Astrocyte (in vitro differentiated cells and primary cell): ENCODE data around the gene TERT. TPM values are rescaled to one million over a fixed set of nuclear protein-coding genes. Genes with fewer than 3 reads are reported as not detected.
"Not testable (repeated sequence)": the region's sequence is repeated elsewhere in the genome, so short reads cannot be mapped to it uniquely, and the experiment has no call there.

Experiments
- DNase-seq: peaks from one replicate; pipeline ENCODE4 v3.0.0-alpha.2; 2010; ENCODE audit warnings: low read depth
- FAIRE-seq: peaks from 2 replicates; lab custom pipeline; 2011; peaks lifted over from hg19 to GRCh38; lab: Jason Lieb, UNC
- H2AFZ ChIP-seq: 2 replicates; pipeline ENCODE4 v1.6.0; 2012; ENCODE audit warnings: low read depth, low read length, inconsistent platforms
- H3K27ac ChIP-seq: 2 replicates; pipeline ENCODE4 v1.5.1; 2011; ENCODE audit warnings: low read depth, low read length, inconsistent platforms
- H3K27me3 ChIP-seq: 2 replicates; pipeline ENCODE4 v1.6.0; 2011; ENCODE audit warnings: low read length, inconsistent platforms; ENCODE audit not compliant: insufficient read depth
- H3K36me3 ChIP-seq: 2 replicates; pipeline ENCODE4 v1.5.1; 2011; ENCODE audit warnings: low read length, inconsistent platforms; ENCODE audit not compliant: insufficient read depth
- H3K4me1 ChIP-seq: 2 replicates; pipeline ENCODE4 v1.5.1; 2011; ENCODE audit warnings: low read length, inconsistent platforms; ENCODE audit not compliant: insufficient read depth
- H3K4me2 ChIP-seq: 2 replicates; pipeline ENCODE4 v1.6.0; 2012; ENCODE audit warnings: low read length, inconsistent platforms
- H3K4me3 ChIP-seq: 2 replicates; pipeline ENCODE4 v1.5.1; 2011; ENCODE audit warnings: low read depth, mild to moderate bottlenecking, low read length, inconsistent platforms; ENCODE audit not compliant: insufficient read depth
- H3K79me2 ChIP-seq: 2 replicates; pipeline ENCODE4 v1.6.0; 2012; ENCODE audit warnings: mild to moderate bottlenecking, low read length, inconsistent platforms; ENCODE audit not compliant: insufficient read depth
- H3K9ac ChIP-seq: 2 replicates; pipeline ENCODE4 v1.6.0; 2012; ENCODE audit warnings: mild to moderate bottlenecking, low read length, inconsistent platforms
- H3K9me3 ChIP-seq: 2 replicates; pipeline ENCODE4 v1.5.1; 2012; ENCODE audit warnings: low read depth, mild to moderate bottlenecking, low read length, inconsistent platforms; ENCODE audit not compliant: insufficient read depth
- H4K20me1 ChIP-seq: 2 replicates; pipeline ENCODE4 v1.6.0; 2012; ENCODE audit warnings: low read length, inconsistent platforms; ENCODE audit not compliant: insufficient read depth
- H3K27ac Mint-ChIP-seq: one replicate; pipeline ENCODE4 v1.8.0; 2021; ENCODE audit warnings: mild to moderate bottlenecking, mixed read lengths; ENCODE audit not compliant: unreplicated experiment
- H3K27me3 Mint-ChIP-seq: one replicate; pipeline ENCODE4 v1.8.0; 2021; ENCODE audit warnings: low read depth, mixed read lengths; ENCODE audit not compliant: unreplicated experiment
- H3K36me3 Mint-ChIP-seq: one replicate; pipeline ENCODE4 v1.8.0; 2021; ENCODE audit warnings: low read depth, mixed read lengths; ENCODE audit not compliant: unreplicated experiment
- H3K4me1 Mint-ChIP-seq: one replicate; pipeline ENCODE4 v1.8.0; 2021; ENCODE audit warnings: low read depth, mixed read lengths; ENCODE audit not compliant: unreplicated experiment
- H3K4me3 Mint-ChIP-seq: one replicate; pipeline ENCODE4 v1.8.0; 2021; ENCODE audit warnings: mild to moderate bottlenecking, moderate library complexity, mixed read lengths; ENCODE audit not compliant: unreplicated experiment
- H3K9me3 Mint-ChIP-seq: one replicate; pipeline ENCODE4 v1.8.0; 2021; ENCODE audit warnings: mild to moderate bottlenecking, mixed read lengths; ENCODE audit not compliant: unreplicated experiment
- EZH2 ChIP-seq: IDR thresholded peaks from 2 replicates; pipeline ENCODE4 v1.6.1; 2012; ENCODE audit warnings: mild to moderate bottlenecking, low read length, inconsistent platforms; ENCODE audit not compliant: insufficient read depth
- total RNA-seq: library from RNA; stranded (reverse); gene quantifications from 2 replicates; pipeline ENCODE4 v1.2.1, GENCODE V29; 2021
- TF ChIP-seq, protein P1 (sequence below): IDR thresholded peaks from 2 replicates; pipeline ENCODE4 v1.5.1; 2011; ENCODE audit warnings: low read depth, mild to moderate bottlenecking, inconsistent platforms, low read length, moderate library complexity; ENCODE audit not compliant: insufficient read depth

TERT gene
- total RNA-seq, 1 donor from 2014 or later = 0.50 TPM

DNA sequence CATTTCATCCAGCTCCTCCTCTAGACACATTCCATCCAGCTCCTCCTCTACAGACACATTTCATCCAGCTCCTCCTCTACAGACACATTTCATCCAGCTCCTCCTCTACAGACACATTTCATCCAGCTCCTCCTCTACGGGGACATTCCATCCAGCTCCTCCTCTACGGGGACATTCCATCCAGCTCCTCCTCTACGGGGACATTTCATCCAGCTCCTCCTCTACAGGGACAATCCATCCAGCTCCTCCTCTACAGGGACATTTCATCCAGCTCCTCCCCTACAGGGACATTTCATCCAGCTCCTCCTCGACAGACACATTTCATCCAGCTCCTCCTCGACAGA, 31.6 kb upstream of the TERT start:
- not testable (repeated sequence) for H2AFZ ChIP-seq, H3K9ac ChIP-seq, H3K4me1 ChIP-seq, FAIRE-seq, H3K27me3 ChIP-seq, H3K27me3 Mint-ChIP-seq, H3K79me2 ChIP-seq, H3K9me3 ChIP-seq, H3K4me3 ChIP-seq, DNase-seq
- H3K27ac ChIP-seq = peak overlapping the region; percentile 26
- H3K9me3 Mint-ChIP-seq = peaks cover 38% of the 10 kb centered on the region
- H3K4me1 Mint-ChIP-seq = peaks cover 19% of the 10 kb centered on the region
- H3K4me2 ChIP-seq = peak overlapping the region; percentile 22
- H3K27ac Mint-ChIP-seq = peak overlapping the region; percentile 99
- H3K36me3 ChIP-seq = peaks cover 12% of the 10 kb centered on the region
- H3K36me3 Mint-ChIP-seq = peaks cover 55% of the 10 kb centered on the region
- H3K4me3 Mint-ChIP-seq = peak overlapping the region; percentile 34
- H4K20me1 ChIP-seq = peaks cover 34% of the 10 kb centered on the region

DNA sequence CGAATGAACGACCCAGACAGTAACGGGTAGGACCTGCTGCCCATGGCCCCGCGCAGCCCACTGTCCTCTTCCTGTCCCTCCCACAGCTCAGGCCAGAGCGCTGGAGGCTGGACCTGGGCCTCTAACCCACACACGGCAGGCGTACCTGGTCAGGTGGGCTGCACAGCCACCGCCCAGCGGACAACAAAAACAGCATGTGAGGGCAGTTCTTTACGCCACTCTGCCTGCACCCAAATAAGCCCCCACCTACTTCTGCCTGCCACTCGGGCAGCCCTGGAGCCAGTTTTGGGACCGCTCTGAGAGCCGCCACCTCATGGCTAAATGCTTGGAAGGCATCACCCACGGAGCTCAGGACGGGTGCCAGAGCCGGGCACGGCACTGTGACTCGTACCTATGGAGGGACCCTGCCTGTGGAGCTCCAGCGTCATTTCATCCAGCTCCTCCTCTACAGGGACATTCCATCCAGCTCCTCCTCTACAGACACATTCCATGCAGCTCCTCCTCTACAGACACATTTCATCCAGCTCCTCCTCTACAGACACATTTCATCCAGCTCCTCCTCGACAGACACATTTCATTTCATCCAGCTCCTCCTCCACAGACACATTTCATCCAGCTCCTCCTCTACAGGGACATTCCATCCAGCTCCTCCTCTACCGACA, 31.1 kb upstream of the TERT start:
- DNase-seq (no peak), FAIRE-seq (no peak)
- Mint-ChIP-seq H3K4me1 (peaks cover 19% of the 10 kb centered on the region), H3K27ac (peak overlapping the region; percentile 99), H3K9me3 (peaks cover 37% of the 10 kb centered on the region), H3K27me3 (no peaks in the 10 kb centered on the region), H3K4me3 (peak overlapping the region; percentile 34), H3K36me3 (peaks cover 58% of the 10 kb centered on the region)
- Histone ChIP-seq H3K27ac (no peak overlapping the region), H4K20me1 (peaks cover 32% of the 10 kb centered on the region), H3K4me2 (no peak overlapping the region), H3K36me3 (peaks cover 14% of the 10 kb centered on the region), H3K79me2 (no peaks in the 10 kb centered on the region), H2AFZ (no peak overlapping the region), H3K27me3 (no peaks in the 10 kb centered on the region), H3K4me1 (no peaks in the 10 kb centered on the region), H3K9me3 (peaks cover 5% of the 10 kb centered on the region), H3K9ac (no peak overlapping the region), H3K4me3 (no peak overlapping the region)
- TF ChIP-seq EZH2 = no peak
- TF ChIP-seq, protein P1, sequence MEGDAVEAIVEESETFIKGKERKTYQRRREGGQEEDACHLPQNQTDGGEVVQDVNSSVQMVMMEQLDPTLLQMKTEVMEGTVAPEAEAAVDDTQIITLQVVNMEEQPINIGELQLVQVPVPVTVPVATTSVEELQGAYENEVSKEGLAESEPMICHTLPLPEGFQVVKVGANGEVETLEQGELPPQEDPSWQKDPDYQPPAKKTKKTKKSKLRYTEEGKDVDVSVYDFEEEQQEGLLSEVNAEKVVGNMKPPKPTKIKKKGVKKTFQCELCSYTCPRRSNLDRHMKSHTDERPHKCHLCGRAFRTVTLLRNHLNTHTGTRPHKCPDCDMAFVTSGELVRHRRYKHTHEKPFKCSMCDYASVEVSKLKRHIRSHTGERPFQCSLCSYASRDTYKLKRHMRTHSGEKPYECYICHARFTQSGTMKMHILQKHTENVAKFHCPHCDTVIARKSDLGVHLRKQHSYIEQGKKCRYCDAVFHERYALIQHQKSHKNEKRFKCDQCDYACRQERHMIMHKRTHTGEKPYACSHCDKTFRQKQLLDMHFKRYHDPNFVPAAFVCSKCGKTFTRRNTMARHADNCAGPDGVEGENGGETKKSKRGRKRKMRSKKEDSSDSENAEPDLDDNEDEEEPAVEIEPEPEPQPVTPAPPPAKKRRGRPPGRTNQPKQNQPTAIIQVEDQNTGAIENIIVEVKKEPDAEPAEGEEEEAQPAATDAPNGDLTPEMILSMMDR = no peak

DNA sequence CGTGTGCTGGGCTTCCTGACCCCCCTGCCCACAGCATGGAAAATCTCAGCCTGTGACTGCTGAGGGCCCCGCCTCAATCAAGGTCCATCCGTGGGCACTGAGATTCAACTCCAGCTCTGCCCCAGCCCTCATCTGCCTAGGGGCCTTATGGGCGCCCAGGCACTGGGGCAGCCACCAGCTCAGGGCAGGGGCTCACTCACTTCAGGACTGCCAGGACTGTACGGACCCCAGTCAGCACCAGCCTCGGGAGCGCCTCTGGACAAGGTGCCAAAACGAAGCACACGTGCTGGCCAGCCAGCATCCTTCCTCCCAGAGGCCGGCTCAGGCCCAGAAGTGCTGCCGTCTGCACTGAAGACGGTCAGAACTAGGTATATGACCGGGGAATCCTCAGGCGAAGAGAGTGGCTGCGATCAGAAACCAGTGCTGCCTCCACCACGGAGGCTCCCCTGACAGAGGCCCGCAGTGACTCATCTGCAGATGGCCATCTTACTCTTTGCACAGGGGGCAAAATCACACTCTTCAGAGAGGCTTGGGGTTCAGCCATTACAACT, 30.4 kb upstream of the TERT start:
- H3K4me2 ChIP-seq = no peak overlapping the region
- H3K36me3 ChIP-seq = peaks cover 16% of the 10 kb centered on the region
- H3K27me3 Mint-ChIP-seq = no peaks in the 10 kb centered on the region
- H3K4me1 ChIP-seq = no peaks in the 10 kb centered on the region
- TF ChIP-seq, protein P1 = no peak
- no peak for TF ChIP-seq EZH2
- peaks cover 30% of the 10 kb centered on the region for H3K9me3 Mint-ChIP-seq
- H3K27ac Mint-ChIP-seq = peak overlapping the region; percentile 99
- FAIRE-seq = no peak
- H4K20me1 ChIP-seq = peaks cover 32% of the 10 kb centered on the region
- H3K9ac ChIP-seq = no peak overlapping the region
- H2AFZ ChIP-seq = no peak overlapping the region
- no peaks in the 10 kb centered on the region for H3K79me2 ChIP-seq
- no peak overlapping the region for H3K4me3 ChIP-seq
- H3K27me3 ChIP-seq = no peaks in the 10 kb centered on the region
- no peak for DNase-seq
- no peak overlapping the region for H3K4me3 Mint-ChIP-seq
- peaks cover 19% of the 10 kb centered on the region for H3K4me1 Mint-ChIP-seq
- H3K36me3 Mint-ChIP-seq = peaks cover 50% of the 10 kb centered on the region
- peaks cover 5% of the 10 kb centered on the region for H3K9me3 ChIP-seq
- no peak overlapping the region for H3K27ac ChIP-seq
